ENCODE data around the gene MGMT.

- TF ChIP-seq EZH2 (IDR thresholded peaks at IDR 0.05; ENCODE audit: low read length, missing control alignments) (no peak), CTCF (conservative IDR thresholded peaks at IDR 0.05 in 1 of 2, IDR thresholded peaks at IDR 0.05 in 1 of 2; ENCODE audit: low read depth in 1 of 2, low read length in 2 of 2) (no peak)
Observed at GRCh38 chr10:129657297-129658017, 190.4 kb downstream of the MGMT start.

Data from fibroblast of lung (primary cell).